LNCAP (cell line): ENCODE data around the gene NUTM2G.
"Not testable (repeated sequence)": the region's sequence is repeated elsewhere in the genome, so short reads cannot be mapped to it uniquely, and the experiment has no call there.

Experiments
- CTCF ChIP-seq: fragments of 450-650 bp; IDR thresholded peaks from 2 replicates; pipeline ENCODE4 v1.5.1; 2017; ENCODE audit warnings: mild to moderate bottlenecking

The NUTM2G gene, protein sequence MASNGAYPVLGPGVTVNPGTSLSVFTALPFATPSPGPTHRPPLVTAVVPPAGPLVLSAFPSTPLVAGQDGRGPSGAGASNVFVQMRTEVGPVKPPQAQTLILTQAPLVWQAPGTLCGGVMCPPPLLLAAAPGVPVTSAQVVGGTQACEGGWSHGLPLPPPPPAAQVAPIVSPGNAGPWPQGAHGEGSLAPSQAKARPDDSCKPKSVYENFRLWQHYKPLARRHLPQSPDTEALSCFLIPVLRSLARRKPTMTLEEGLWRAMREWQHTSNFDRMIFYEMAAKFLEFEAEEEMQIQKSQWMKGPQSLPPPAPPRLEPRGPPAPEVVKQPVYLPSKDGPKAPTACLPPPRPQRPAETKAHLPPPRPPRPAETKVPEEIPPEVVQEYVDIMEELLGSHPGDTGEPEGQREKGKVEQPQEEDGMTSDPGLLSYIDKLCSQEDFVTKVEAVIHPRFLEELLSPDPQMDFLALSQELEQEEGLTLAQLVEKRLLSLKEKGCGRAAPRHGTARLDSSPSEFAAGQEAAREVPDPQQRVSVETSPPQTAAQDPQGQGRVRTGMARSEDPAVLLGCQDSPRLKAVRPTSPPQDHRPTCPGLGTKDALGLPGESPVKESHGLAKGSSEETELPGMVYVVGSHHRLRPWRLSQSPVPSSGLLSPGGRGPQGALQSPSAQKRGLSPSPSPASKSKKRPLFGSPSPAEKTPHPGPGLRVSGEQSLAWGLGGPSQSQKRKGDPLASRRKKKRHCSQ

DNA sequence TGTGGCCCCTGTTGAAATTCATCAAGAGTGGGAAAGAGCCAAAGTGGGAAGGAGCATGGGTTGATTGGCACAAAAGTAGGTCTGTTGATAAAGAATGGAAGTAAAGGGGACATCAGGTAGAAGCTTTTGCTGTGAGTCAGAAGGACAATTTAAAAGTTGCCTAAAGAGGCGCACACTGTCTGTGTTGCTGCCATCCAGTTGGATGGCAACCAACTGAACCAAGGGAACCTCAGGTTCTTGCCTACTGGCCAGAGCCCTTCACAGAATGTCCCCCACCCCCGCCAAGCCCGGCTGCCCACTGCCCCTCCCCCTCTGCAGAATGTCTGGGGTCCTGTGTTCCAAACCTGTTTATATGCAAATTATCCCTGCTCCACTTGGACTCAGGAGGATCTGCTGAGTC lies at the start of gene NUTM2G:
NUTM2G (plus strand) TSS at position 301 of the 400 bp plus-strand sequence. CDS start 182 bp downstream, outside the sequence.
- TF ChIP-seq CTCF, result not testable (repeated sequence)

GRCh38 chr9:96883922-96884321 lies 44.7 kb upstream of the NUTM2G start:
- TF ChIP-seq CTCF, result no peak

DNA sequence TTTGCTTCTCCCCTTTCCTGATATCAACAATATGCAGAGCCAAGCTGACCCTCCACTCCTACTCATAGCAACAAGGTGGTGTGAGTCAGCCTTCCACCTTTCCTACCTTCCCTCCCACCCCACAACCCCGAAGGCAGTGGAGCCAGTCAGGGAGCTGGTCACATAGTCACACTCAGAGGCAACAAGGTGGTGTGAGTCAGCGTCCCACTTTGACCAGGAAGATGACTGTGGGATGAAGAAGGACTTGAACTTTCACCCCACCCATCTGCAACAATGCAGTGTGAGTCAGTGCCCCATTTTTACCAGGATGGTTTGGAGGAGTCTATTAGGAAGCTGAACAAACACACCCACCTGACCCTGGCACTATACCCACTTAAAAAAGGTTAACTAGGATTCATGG lies 44.2 kb upstream of the NUTM2G start:
- no peak for TF ChIP-seq CTCF

DNA sequence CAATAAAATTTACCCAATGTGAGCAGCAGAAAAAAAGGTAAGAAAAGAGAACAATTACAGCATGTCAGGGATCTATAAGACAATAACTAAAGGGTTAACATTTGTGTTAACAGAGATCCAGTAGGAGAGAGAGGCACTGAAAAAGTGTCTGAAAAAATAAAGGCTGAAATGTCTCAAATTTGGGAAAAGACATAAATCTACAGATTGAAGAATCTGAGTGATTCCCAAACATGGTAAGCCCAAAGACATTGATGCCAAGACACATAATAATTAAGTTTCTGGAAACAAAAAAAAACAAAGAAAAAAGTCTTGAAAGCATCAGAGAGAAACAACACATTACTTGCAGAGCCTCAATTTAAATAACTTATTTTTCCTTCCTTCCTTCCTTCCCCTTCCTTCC lies 43.2 kb upstream of the NUTM2G start:
- TF ChIP-seq CTCF, result no peak

GRCh38 chr9:96888591-96888990 lies 40.1 kb upstream of the NUTM2G start:
- no peak for TF ChIP-seq CTCF

GRCh38 chr9:96892131-96892530 lies 36.5 kb upstream of the NUTM2G start:
- no peak for TF ChIP-seq CTCF
